GM10266 (cell line): ENCODE results near the gene OR6C65.
"Not testable (repeated sequence)": the region's sequence is repeated elsewhere in the genome, so short reads cannot be mapped to it uniquely, and the experiment has no call there.

Experiments
- DNase-seq: peaks from one replicate; pipeline ENCODE4 v3.0.0; 2012; ENCODE audit errors: extremely low spot score
- CTCF ChIP-seq: IDR thresholded peaks from 2 replicates; pipeline ENCODE4 v1.5.1; 2012; ENCODE audit warnings: mild to moderate bottlenecking, low read depth; ENCODE audit not compliant: control insufficient read depth, insufficient read depth; ENCODE audit errors: missing control alignments

The OR6C65 gene

GRCh38 chr12:55400229-55400628 lies at the start of gene OR6C65:
Gene OR6C65 (plus strand): TSS chr12:55400529. CDS start chr12:55400529, 0 bp downstream.
- no peak for DNase-seq
- TF ChIP-seq CTCF, result no peak

GRCh38 chr12:55355338-55355737 lies 45.0 kb upstream of the OR6C65 start:
- DNase-seq, result not testable (repeated sequence)

GRCh38 chr12:55362675-55363074 lies 37.7 kb upstream of the OR6C65 start, which contains the start of gene OR6C75:
Gene OR6C75 (plus strand): TSS chr12:55362975. CDS start chr12:55365111, 2,136 bp downstream.
- no peak for DNase-seq
- TF ChIP-seq CTCF, result no peak

- TF ChIP-seq CTCF, result no peak
- no peak for DNase-seq
Observed at GRCh38 chr12:55365086-55365485, 35.2 kb upstream of the OR6C65 start.

GRCh38 chr12:55372521-55372920 lies 27.8 kb upstream of the OR6C65 start:
- DNase-seq, result no peak
- TF ChIP-seq CTCF, result no peak

GRCh38 chr12:55385891-55386290 lies 14.4 kb upstream of the OR6C65 start:
- DNase-seq, result no peak
- TF ChIP-seq CTCF, result no peak

GRCh38 chr12:55392032-55392795 lies 8.1 kb upstream of the OR6C65 start:
- TF ChIP-seq CTCF, result no peak

More at GRCh38 chr12:55392032-55392795, 8.1 kb upstream of the OR6C65 start:
- DNase-seq, result no peak
